IMR-90 (cell line): ENCODE data around the gene FARSB. TPM values are rescaled to one million over a fixed set of nuclear protein-coding genes. Genes with fewer than 3 reads are reported as not detected.
A peak's percentile ranks its signal among the peaks of the same experiment; 100 is the strongest.

Experiments
- ATAC-seq: fragments of 200-7000 bp; cut with Tn5 transposase; 2 replicates; pipeline ENCODE4 v1.9.1; 2020; ENCODE audit warnings: low read depth, mild to moderate bottlenecking, moderate library complexity
- BruUV-seq: library from RNA; stranded (reverse); fragments of 400-500 nt; replicated peaks from 2 replicates; lab custom pipeline; 2021; lab: Mats Ljungman, UMichigan
- CTCF ChIA-PET: fragments of 300-600 bp; formaldehyde crosslinking; extraction: SDS; loops from one replicate; lab custom pipeline; 2021; ENCODE audit warnings: antibody characterized with exemption; lab: Yijun Ruan, JAX
- POLR2A ChIA-PET: fragments of 300-600 bp; sonication (Branson Sonifier 250); formaldehyde crosslinking; loops from one replicate; lab custom pipeline; 2022; ENCODE audit warnings: antibody characterized with exemption; ENCODE audit not compliant: unreplicated experiment; lab: Charles Lee
- DNase-seq: peaks from one replicate; pipeline ENCODE4 v3.0.0; 2013
- H2AFZ ChIP-seq: replicated peaks from 2 replicates; pipeline ENCODE3; 2013; ENCODE audit warnings: low read length, mild to moderate bottlenecking; ENCODE audit not compliant: poor library complexity
- H2AK5ac ChIP-seq: 2 replicates; pipeline ENCODE4 v1.6.1; 2013; ENCODE audit warnings: low read depth, low read length, inconsistent platforms
- H2AK9ac ChIP-seq: replicated peaks from 2 replicates; pipeline ENCODE3; 2013; ENCODE audit warnings: mild to moderate bottlenecking, low read depth, low read length, moderate library complexity; ENCODE audit not compliant: poor library complexity
- H2BK120ac ChIP-seq: 2 replicates; pipeline ENCODE4 v1.6.1; 2013; ENCODE audit warnings: low read depth, low read length, inconsistent platforms
- H2BK15ac ChIP-seq: 3 replicates; pipeline ENCODE4 v1.6.1; 2013; ENCODE audit warnings: low read depth, low read length, inconsistent platforms
- H2BK20ac ChIP-seq: 2 replicates; pipeline ENCODE4 v1.6.1; 2013; ENCODE audit warnings: low read depth, mild to moderate bottlenecking, inconsistent platforms, low read length, moderate library complexity
- H2BK5ac ChIP-seq: 2 replicates; pipeline ENCODE4 v1.6.1; 2013; ENCODE audit warnings: mild to moderate bottlenecking, low read depth, low read length, inconsistent platforms; ENCODE audit not compliant: poor library complexity, severe bottlenecking
- H3K14ac ChIP-seq: replicated peaks from 2 replicates; pipeline ENCODE4 v1.6.1; 2013; ENCODE audit warnings: low read depth, low read length, inconsistent platforms
- H3K18ac ChIP-seq: 2 replicates; pipeline ENCODE4 v1.6.1; 2013; ENCODE audit warnings: low read depth, low read length, control low read depth
- H3K23ac ChIP-seq: 2 replicates; pipeline ENCODE4 v1.6.1; 2013; ENCODE audit warnings: low read depth, low read length, inconsistent platforms
- H3K27ac ChIP-seq: 2 replicates; pipeline ENCODE4 v1.5.1; 2013; ENCODE audit warnings: mild to moderate bottlenecking, control low read depth, low read length; ENCODE audit not compliant: insufficient read depth
- H3K27me3 ChIP-seq: 2 replicates; pipeline ENCODE4 v1.6.1; 2013; ENCODE audit warnings: low read length; ENCODE audit not compliant: control insufficient read depth, insufficient read depth
- H3K36me3 ChIP-seq: 2 replicates; pipeline ENCODE4 v1.6.1; 2013; ENCODE audit warnings: low read length, mixed read lengths; ENCODE audit not compliant: control insufficient read depth, insufficient read depth
- H3K4ac ChIP-seq: 2 replicates; pipeline ENCODE4 v1.6.1; 2013; ENCODE audit warnings: low read depth, low read length, inconsistent platforms
- H3K4me1 ChIP-seq: 2 replicates; pipeline ENCODE4 v1.6.1; 2013; ENCODE audit warnings: low read length, mixed read lengths; ENCODE audit not compliant: control insufficient read depth, insufficient read depth
- H3K4me2 ChIP-seq: 2 replicates; pipeline ENCODE4 v1.6.1; 2013; ENCODE audit warnings: low read depth, mild to moderate bottlenecking, control low read depth, low read length, moderate library complexity
- H3K4me3 ChIP-seq: 2 replicates; pipeline ENCODE4 v1.5.1; 2013; ENCODE audit warnings: low read depth, mild to moderate bottlenecking, control low read depth, low read length, moderate library complexity; ENCODE audit not compliant: insufficient read depth
- H3K56ac ChIP-seq: 2 replicates; pipeline ENCODE4 v1.6.1; 2013; ENCODE audit warnings: low read length, inconsistent platforms; ENCODE audit not compliant: insufficient read depth; ENCODE audit errors: extremely low read depth
- H3K79me1 ChIP-seq, 2 experiments: 2 replicates each; pipeline ENCODE4 v1.6.1; 2013; ENCODE audit warnings: low read length in 2 of 2, inconsistent platforms in 1 of 2, low read depth in 1 of 2
- H3K9ac ChIP-seq: 2 replicates; pipeline ENCODE4 v1.6.1; 2013; ENCODE audit warnings: low read depth, low read length, control low read depth
- H3K9me1 ChIP-seq: 2 replicates; pipeline ENCODE4 v1.6.1; 2013; ENCODE audit warnings: low read length, inconsistent platforms; ENCODE audit not compliant: insufficient read depth
- H3K9me3 ChIP-seq: 2 replicates; pipeline ENCODE4 v1.6.1; 2013; ENCODE audit warnings: low read length; ENCODE audit not compliant: control insufficient read depth, insufficient read depth
- H4K20me1 ChIP-seq: 2 replicates; pipeline ENCODE4 v1.6.1; 2013; ENCODE audit warnings: low read length, inconsistent platforms; ENCODE audit not compliant: insufficient read depth
- H4K5ac ChIP-seq: 2 replicates; pipeline ENCODE4 v1.6.1; 2013; ENCODE audit warnings: mild to moderate bottlenecking, low read depth, low read length, control low read depth
- H4K8ac ChIP-seq, 2 experiments: 2 replicates each; pipeline ENCODE4 v1.6.1; 2013; ENCODE audit warnings: low read depth in 2 of 2, low read length in 2 of 2, control low read depth in 1 of 2, inconsistent platforms in 1 of 2
- H4K91ac ChIP-seq: 2 replicates; pipeline ENCODE4 v1.6.1; 2013; ENCODE audit warnings: low read depth, low read length, inconsistent platforms; ENCODE audit not compliant: insufficient read depth
- BHLHE40 ChIP-seq: fragments of 150-350 bp; IDR thresholded peaks from 2 replicates; pipeline ENCODE4 v1.6.1; 2016; ENCODE audit warnings: mild to moderate bottlenecking, low read depth, low read length
- CEBPB ChIP-seq: IDR thresholded peaks from 2 replicates; pipeline ENCODE4 v1.6.1; 2012; ENCODE audit warnings: low read depth, low read length, improper control_type of control experiment
- CHD1 ChIP-seq: IDR thresholded peaks from 2 replicates; pipeline ENCODE4 v1.6.1; 2012; ENCODE audit warnings: low read depth, low read length, improper control_type of control experiment
- CTCF ChIP-seq: conservative IDR thresholded peaks from 2 replicates; pipeline ENCODE4 v1.5.1; 2012; ENCODE audit warnings: mild to moderate bottlenecking, low read depth, low read length, improper control_type of control experiment
- MAFK ChIP-seq: IDR thresholded peaks from 2 replicates; pipeline ENCODE4 v1.6.1; 2012; ENCODE audit warnings: low read depth, low read length, improper control_type of control experiment
- MXI1 ChIP-seq: IDR thresholded peaks from 2 replicates; pipeline ENCODE4 v1.6.1; 2012; ENCODE audit warnings: low read depth, mild to moderate bottlenecking, low read length, moderate library complexity, borderline replicate concordance
- NFE2L2 ChIP-seq: fragments of 150-350 bp; IDR thresholded peaks from 2 replicates; pipeline ENCODE4 v1.6.1; 2016; ENCODE audit warnings: low read depth, mild to moderate bottlenecking, low read length
- RAD21 ChIP-seq: IDR thresholded peaks from 2 replicates; pipeline ENCODE4 v1.6.1; 2012; ENCODE audit warnings: low read length, improper control_type of control experiment
- RCOR1 ChIP-seq: IDR thresholded peaks from 2 replicates; pipeline ENCODE4 v1.6.1; 2012; ENCODE audit warnings: mild to moderate bottlenecking, low read length, improper control_type of control experiment; ENCODE audit not compliant: insufficient replicate concordance
- RFX5 ChIP-seq: IDR thresholded peaks from 2 replicates; pipeline ENCODE4 v1.8.0; 2012; ENCODE audit warnings: low read depth, mild to moderate bottlenecking, low read length, moderate library complexity
- SMC3 ChIP-seq: fragments of 150-350 bp; IDR thresholded peaks from 2 replicates; pipeline ENCODE4 v1.6.1; 2016; ENCODE audit warnings: low read depth, mild to moderate bottlenecking, antibody characterized with exemption, low read length, moderate library complexity
- USF2 ChIP-seq: fragments of 150-350 bp; IDR thresholded peaks from 2 replicates; pipeline ENCODE4 v1.6.1; 2017; ENCODE audit warnings: mild to moderate bottlenecking, antibody characterized with exemption, low read length, low read depth
- WGBS, 2 experiments: methylation state at CpG; one replicate each; pipeline versions ENCODE4 v1.1.5 to v1.1.7; 2013; ENCODE audit warnings: missing lambda C conversion rate in 2 of 2; ENCODE audit not compliant: insufficient read length in 1 of 2; ENCODE audit errors: extremely low coverage in 2 of 2; 5-methylcytosine and 5-hydroxymethylcytosine counted together
- dilution Hi-C: fragments of 300-500 bp; cut with HindIII; formaldehyde crosslinking; loops from one replicate; pipeline ENCODE4 v1.14.3; 2018; ENCODE audit warnings: low sequenced_read_pairs; ENCODE audit not compliant: unreplicated experiment
- in situ Hi-C: fragments of 300-500 bp; cut with MboI; formaldehyde crosslinking; loops from 3 replicates; pipeline ENCODE4 v1.14.3; 2019; ENCODE audit warnings: low sequenced_read_pairs, inconsistent platforms, mixed read lengths
- intact Hi-C: fragments of 100-400 bp; cut with micrococcal nuclease; formaldehyde crosslinking; loops from 2 replicates; pipeline ENCODE4 v1.10.0; 2022
- polyA plus RNA-seq, 3 experiments: library from polyadenylated mRNA; depleted of rRNA; stranded (reverse); fragments of >200 nt; gene quantifications; 2 replicates each; pipeline ENCODE4 v1.2.3, GENCODE V29; 2012; ENCODE audit warnings: low replicate concordance in 1 of 3
- total RNA-seq: library from RNA; depleted of rRNA; stranded (reverse); fragments of >200 nt; gene quantifications from 2 replicates; pipeline ENCODE4 v1.2.3, GENCODE V29; 2012

FARSB gene
- total and polyA plus RNA-seq, 2 of the 4 experiments (the other 2 are of a cell fraction): 21.1 to 32.5 TPM

- Histone ChIP-seq H3K36me3 (peaks cover 11% of the 10 kb centered on the region), H2AK5ac (no peak overlapping the region), H3K18ac (no peak overlapping the region), H2AFZ (no peak overlapping the region), H2BK120ac (no peak overlapping the region), H3K79me1 (peaks cover 0 to 8% of the 10 kb centered on the region in 2 experiments; a peak in 1 of 4 replicates), H4K8ac (no peak overlapping the region), H3K4me2 (no peak overlapping the region), H3K14ac (no peak overlapping the region), H3K23ac (no peak overlapping the region), H2BK15ac (no peak overlapping the region), H3K56ac (no peak overlapping the region), H3K27me3 (no peaks in the 10 kb centered on the region), H3K4ac (no peak overlapping the region), H3K9ac (no peak overlapping the region), H2BK20ac (no peak overlapping the region), H3K4me1 (no peaks in the 10 kb centered on the region), H2BK5ac (no peak overlapping the region), H3K9me1 (no peaks in the 10 kb centered on the region), H4K20me1 (no peaks in the 10 kb centered on the region), H4K91ac (no peak overlapping the region), H3K4me3 (no peak overlapping the region), H3K9me3 (no peaks in the 10 kb centered on the region), H4K5ac (no peak overlapping the region), H3K27ac (no peak overlapping the region), H2AK9ac (no peak overlapping the region)
- POLR2A ChIA-PET: no interaction called here
- no TSS peak for BruUV-seq
- no CpG with 5 or more reads among the region's 3 CpGs for WGBS, 2 experiments
- ATAC-seq: peak; percentile 97
- in situ Hi-C loops: no loop called here
- CTCF ChIA-PET: interaction anchor here (0.6 to 1.4 kb wide), 3 partner anchors 291 to 589 kb away, joined by 3 to 5 read pairs (median 3); no protein-coding TSS in a partner anchor
- DNase-seq: peak; percentile 66
- dilution Hi-C loops: no loop called here
- TF ChIP-seq MAFK: no peak
- no peak for TF ChIP-seq BHLHE40
- TF ChIP-seq RCOR1: no peak
- peak; percentile 79 for TF ChIP-seq RAD21
- TF ChIP-seq USF2: no peak
- no peak for TF ChIP-seq CHD1
- no peak for TF ChIP-seq NFE2L2
- peak; percentile 47; the same call in 1 of the 2 replicates for TF ChIP-seq SMC3
- no peak for TF ChIP-seq CEBPB
- no peak for TF ChIP-seq RFX5
- TF ChIP-seq MXI1: no peak
- TF ChIP-seq CTCF: peak; percentile 79
- intact Hi-C loops: loop anchor here (1.0 kb wide), 3 partner anchors 296 to 590 kb away; no protein-coding TSS in a partner anchor
Observed at GRCh38 chr2:222613715-222614331, 42.1 kb downstream of the FARSB start.
